Measurements from ENCODE around the gene MRPS24. TPM values are rescaled to one million over a fixed set of nuclear protein-coding genes. Genes with fewer than 3 reads are reported as not detected.

MRPS24 gene
- total RNA-seq, 1 donor, result 82.1 TPM

DNA sequence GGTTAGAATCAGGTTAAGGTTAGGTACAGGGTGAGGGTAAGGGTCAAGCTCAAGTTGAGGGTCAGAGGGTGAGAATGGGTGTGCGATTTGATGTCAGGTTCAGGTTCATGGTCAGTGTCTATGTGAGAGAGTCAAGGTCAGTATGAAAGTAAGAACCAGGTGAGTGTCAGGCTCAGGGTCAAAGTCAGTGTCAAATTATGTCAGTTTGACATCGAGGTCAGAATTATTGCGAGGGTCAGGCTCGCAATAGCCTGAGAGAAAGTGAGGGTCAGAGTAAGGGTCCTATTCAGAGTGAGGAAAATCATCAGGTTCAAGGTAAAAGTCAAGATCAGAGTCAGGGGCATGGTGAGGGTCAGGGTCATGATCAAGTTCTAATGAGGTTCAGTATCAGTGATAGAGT is 13.0 kb downstream of the MRPS24 start:
- DNase-seq (ENCODE audit: low read depth), result no peak
- no peak overlapping the region for H3K4me3 ChIP-seq (ENCODE audit: low read depth, low read length)
- TF ChIP-seq CTCF (IDR thresholded peaks at IDR 0.05; ENCODE audit: insufficient read depth, low read length), result no peak

- no peak overlapping the region for H3K4me3 ChIP-seq (ENCODE audit: low read depth, low read length)
- TF ChIP-seq CTCF (IDR thresholded peaks at IDR 0.05; ENCODE audit: insufficient read depth, low read length), result no peak
- DNase-seq (ENCODE audit: low read depth), result no peak
Observed at GRCh38 chr7:43855176-43855575, 14.1 kb downstream of the MRPS24 start.

- no peak for DNase-seq (ENCODE audit: low read depth)
- no peak for TF ChIP-seq CTCF (IDR thresholded peaks at IDR 0.05; ENCODE audit: insufficient read depth, low read length)
- no peak overlapping the region for H3K4me3 ChIP-seq (ENCODE audit: low read depth, low read length)
Observed at GRCh38 chr7:43851805-43852204, 17.5 kb downstream of the MRPS24 start.

GRCh38 chr7:43850348-43851116 is 18.8 kb downstream of the MRPS24 start:
- no peak overlapping the region for H3K4me3 ChIP-seq (ENCODE audit: low read depth, low read length)
- TF ChIP-seq CTCF (IDR thresholded peaks at IDR 0.05; ENCODE audit: insufficient read depth, low read length), result no peak
- DNase-seq (ENCODE audit: low read depth), result no peak

DNA sequence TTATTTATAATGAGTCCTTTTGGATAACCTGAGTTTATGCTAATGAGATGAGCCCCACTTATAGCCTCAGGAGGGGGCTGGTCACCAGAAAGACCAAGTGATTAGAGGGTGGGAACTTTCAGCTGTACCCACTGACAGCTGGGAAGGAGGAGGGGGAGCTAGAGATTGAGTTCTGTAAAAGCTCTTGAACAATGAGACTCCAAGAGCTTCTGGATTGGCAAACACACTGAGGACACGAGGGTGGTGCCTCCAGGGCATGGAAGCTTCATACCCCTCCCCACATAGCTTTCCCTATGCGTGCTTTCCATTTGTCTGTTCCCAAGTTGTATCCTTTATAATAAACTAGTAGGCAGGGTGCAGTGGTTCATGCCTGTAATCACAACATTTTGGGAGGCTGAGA is 20.3 kb downstream of the MRPS24 start:
- no peak for TF ChIP-seq CTCF (IDR thresholded peaks at IDR 0.05; ENCODE audit: insufficient read depth, low read length)
- DNase-seq (ENCODE audit: low read depth), result no peak
- no peak overlapping the region for H3K4me3 ChIP-seq (ENCODE audit: low read depth, low read length)

DNA sequence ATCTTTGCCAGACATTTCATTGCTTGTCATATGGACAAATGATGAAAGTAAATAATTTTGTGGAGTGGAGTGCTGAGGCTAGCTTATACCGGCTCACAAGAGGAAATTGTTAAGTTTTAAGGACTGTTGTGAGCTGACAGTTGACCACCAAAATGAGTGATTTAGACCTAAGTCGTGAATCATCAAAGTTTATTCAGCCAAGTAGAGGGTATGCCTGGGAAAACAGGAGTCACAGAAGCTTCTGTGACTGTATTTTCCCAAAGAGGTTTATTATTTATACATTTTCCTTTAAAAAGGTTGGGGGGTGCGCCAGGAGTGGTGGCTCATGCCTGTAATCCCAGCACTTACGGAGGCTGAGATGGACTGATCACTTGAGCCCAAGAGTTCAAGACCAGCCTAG is 21.8 kb downstream of the MRPS24 start:
- no peak for DNase-seq (ENCODE audit: low read depth)
- no peak overlapping the region for H3K4me3 ChIP-seq (ENCODE audit: low read depth, low read length)
- no peak for TF ChIP-seq CTCF (IDR thresholded peaks at IDR 0.05; ENCODE audit: insufficient read depth, low read length)

GRCh38 chr7:43844662-43845061 is 24.7 kb downstream of the MRPS24 start:
- no peak for TF ChIP-seq CTCF (IDR thresholded peaks at IDR 0.05; ENCODE audit: insufficient read depth, low read length)
- DNase-seq (ENCODE audit: low read depth), result no peak
- H3K4me3 ChIP-seq (ENCODE audit: low read depth, low read length), result no peak overlapping the region

Measured in fibroblast of the aortic adventitia (primary cell).